Hepatocyte (in vitro differentiated cells): ENCODE data around the gene TCF7L2. TPM values are rescaled to one million over a fixed set of nuclear protein-coding genes. Genes with fewer than 3 reads are reported as not detected.

Experiments
- DNase-seq: peaks from one replicate; pipeline ENCODE4 v3.0.0-alpha.2; 2016; ENCODE audit warnings: low spot score
- H2AFZ ChIP-seq: fragments of 200-600 bp; sonication (generic); 2 replicates; pipeline ENCODE4 v1.6.0; 2016; ENCODE audit warnings: antibody characterized with exemption, mild to moderate bottlenecking
- H3K27ac ChIP-seq: fragments of 200-600 bp; sonication (generic); 2 replicates; pipeline ENCODE4 v1.5.1; 2016; ENCODE audit warnings: mild to moderate bottlenecking
- H3K27me3 ChIP-seq: fragments of 200-600 bp; sonication (generic); 2 replicates; pipeline ENCODE4 v1.6.1; 2016
- H3K36me3 ChIP-seq: fragments of 200-600 bp; sonication (generic); replicated peaks from 2 replicates; pipeline ENCODE4 v1.5.1; 2016; ENCODE audit warnings: low read depth; ENCODE audit not compliant: insufficient read depth
- H3K4me1 ChIP-seq: fragments of 200-600 bp; sonication (generic); 2 replicates; pipeline ENCODE4 v1.5.1; 2016; ENCODE audit warnings: mild to moderate bottlenecking, moderate library complexity; ENCODE audit not compliant: insufficient read depth
- H3K4me2 ChIP-seq: fragments of 200-600 bp; sonication (generic); 2 replicates; pipeline ENCODE4 v1.6.0; 2016
- H3K4me3 ChIP-seq: fragments of 200-600 bp; sonication (generic); 2 replicates; pipeline ENCODE4 v1.5.1; 2016; ENCODE audit warnings: mild to moderate bottlenecking
- H3K79me2 ChIP-seq: fragments of 200-600 bp; sonication (generic); 2 replicates; pipeline ENCODE4 v1.6.0; 2017; ENCODE audit warnings: mild to moderate bottlenecking
- H3K9me2 ChIP-seq: fragments of 200-600 bp; sonication (generic); replicated peaks from 2 replicates; pipeline ENCODE4 v1.6.0; 2017; ENCODE audit warnings: mild to moderate bottlenecking; ENCODE audit not compliant: insufficient read depth
- H3K9me3 ChIP-seq: fragments of 200-600 bp; sonication (generic); 2 replicates; pipeline ENCODE4 v1.5.1; 2016; ENCODE audit warnings: low read depth, mild to moderate bottlenecking
- H4K20me1 ChIP-seq: fragments of 200-600 bp; sonication (generic); 2 replicates; pipeline ENCODE4 v1.6.0; 2016; ENCODE audit warnings: mild to moderate bottlenecking; ENCODE audit not compliant: insufficient read depth, poor library complexity, severe bottlenecking
- EZH2 ChIP-seq: fragments of 200-600 bp; sonication (generic); IDR thresholded peaks from 2 replicates; pipeline ENCODE4 v1.6.1; 2016; ENCODE audit warnings: antibody characterized with exemption, mild to moderate bottlenecking, borderline replicate concordance
- EZH2phosphoT487 ChIP-seq: fragments of 200-600 bp; sonication (generic); IDR thresholded peaks from one replicate; pipeline ENCODE4 v1.6.1; 2018; ENCODE audit warnings: antibody characterized with exemption, mild to moderate bottlenecking, low read depth, moderate library complexity; ENCODE audit not compliant: unreplicated experiment, severe bottlenecking
- WGBS: methylation state at CpG from one replicate; pipeline ENCODE4 v1.1.6; 2016; ENCODE audit warnings: low lambda C conversion rate; ENCODE audit errors: missing lambda C conversion rate; 5-methylcytosine and 5-hydroxymethylcytosine counted together
- polyA plus RNA-seq: library from polyadenylated mRNA; unstranded; fragments of >200 nt; fragmentation: Nextera tagmentation; extraction: Ambion mirVana; gene quantifications from 2 replicates; pipeline ENCODE4 v1.2.1, GENCODE V29; 2016
- total RNA-seq: library from RNA; depleted of rRNA; stranded (reverse); fragments of >200 nt; gene quantifications from 2 replicates; pipeline ENCODE4 v1.2.3, GENCODE V29; 2014
- TF ChIP-seq, protein P1 (sequence below): fragments of 200-600 bp; sonication (generic); IDR thresholded peaks from 2 replicates; pipeline ENCODE4 v1.5.1; 2016; ENCODE audit warnings: antibody characterized with exemption, mild to moderate bottlenecking; ENCODE audit not compliant: poor library complexity

Gene TCF7L2
- total and polyA plus RNA-seq, 2 experiments from 2014 or later: 14.8 to 28.8 TPM

DNA sequence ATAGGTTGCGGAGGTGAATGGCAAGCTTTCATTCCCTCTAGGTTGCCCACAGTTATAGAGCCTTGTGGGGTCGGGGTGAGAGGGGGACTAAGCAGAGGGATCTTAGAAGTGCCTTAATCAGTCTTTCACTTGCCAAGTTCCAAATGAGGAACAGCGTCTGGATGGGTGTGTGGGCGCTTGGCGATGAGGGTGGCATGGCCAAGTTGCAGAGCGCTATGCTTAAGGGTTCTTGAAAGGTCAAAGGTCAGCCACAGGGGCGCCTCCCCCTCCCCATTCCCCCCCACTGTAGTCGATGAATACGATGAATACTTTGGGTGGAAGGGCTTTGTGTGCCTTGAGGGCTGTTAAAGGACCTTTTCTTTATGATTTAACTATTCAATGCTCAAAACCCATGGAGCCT is 185.0 kb downstream of the TCF7L2 start:
- no peak overlapping the region for H3K27ac ChIP-seq
- TF ChIP-seq, protein P1, sequence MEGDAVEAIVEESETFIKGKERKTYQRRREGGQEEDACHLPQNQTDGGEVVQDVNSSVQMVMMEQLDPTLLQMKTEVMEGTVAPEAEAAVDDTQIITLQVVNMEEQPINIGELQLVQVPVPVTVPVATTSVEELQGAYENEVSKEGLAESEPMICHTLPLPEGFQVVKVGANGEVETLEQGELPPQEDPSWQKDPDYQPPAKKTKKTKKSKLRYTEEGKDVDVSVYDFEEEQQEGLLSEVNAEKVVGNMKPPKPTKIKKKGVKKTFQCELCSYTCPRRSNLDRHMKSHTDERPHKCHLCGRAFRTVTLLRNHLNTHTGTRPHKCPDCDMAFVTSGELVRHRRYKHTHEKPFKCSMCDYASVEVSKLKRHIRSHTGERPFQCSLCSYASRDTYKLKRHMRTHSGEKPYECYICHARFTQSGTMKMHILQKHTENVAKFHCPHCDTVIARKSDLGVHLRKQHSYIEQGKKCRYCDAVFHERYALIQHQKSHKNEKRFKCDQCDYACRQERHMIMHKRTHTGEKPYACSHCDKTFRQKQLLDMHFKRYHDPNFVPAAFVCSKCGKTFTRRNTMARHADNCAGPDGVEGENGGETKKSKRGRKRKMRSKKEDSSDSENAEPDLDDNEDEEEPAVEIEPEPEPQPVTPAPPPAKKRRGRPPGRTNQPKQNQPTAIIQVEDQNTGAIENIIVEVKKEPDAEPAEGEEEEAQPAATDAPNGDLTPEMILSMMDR: no peak
- TF ChIP-seq EZH2 (no peak), EZH2phosphoT487 (no peak)
- no peaks in the 10 kb centered on the region for H3K27me3 ChIP-seq
- no peaks in the 10 kb centered on the region for H3K9me3 ChIP-seq
- no peak overlapping the region for H3K4me2 ChIP-seq
- H2AFZ ChIP-seq: no peak overlapping the region
- DNase-seq: no peak
- H4K20me1 ChIP-seq: peaks cover 43% of the 10 kb centered on the region
- peaks cover 23% of the 10 kb centered on the region for H3K4me1 ChIP-seq
- H3K4me3 ChIP-seq: no peak overlapping the region
- WGBS: 71% methylated on average over 9 of the region's 9 CpGs
- H3K9me2 ChIP-seq: no peaks in the 10 kb centered on the region
- H3K79me2 ChIP-seq: peaks cover 92% of the 10 kb centered on the region
- H3K36me3 ChIP-seq: no peaks in the 10 kb centered on the region

DNA sequence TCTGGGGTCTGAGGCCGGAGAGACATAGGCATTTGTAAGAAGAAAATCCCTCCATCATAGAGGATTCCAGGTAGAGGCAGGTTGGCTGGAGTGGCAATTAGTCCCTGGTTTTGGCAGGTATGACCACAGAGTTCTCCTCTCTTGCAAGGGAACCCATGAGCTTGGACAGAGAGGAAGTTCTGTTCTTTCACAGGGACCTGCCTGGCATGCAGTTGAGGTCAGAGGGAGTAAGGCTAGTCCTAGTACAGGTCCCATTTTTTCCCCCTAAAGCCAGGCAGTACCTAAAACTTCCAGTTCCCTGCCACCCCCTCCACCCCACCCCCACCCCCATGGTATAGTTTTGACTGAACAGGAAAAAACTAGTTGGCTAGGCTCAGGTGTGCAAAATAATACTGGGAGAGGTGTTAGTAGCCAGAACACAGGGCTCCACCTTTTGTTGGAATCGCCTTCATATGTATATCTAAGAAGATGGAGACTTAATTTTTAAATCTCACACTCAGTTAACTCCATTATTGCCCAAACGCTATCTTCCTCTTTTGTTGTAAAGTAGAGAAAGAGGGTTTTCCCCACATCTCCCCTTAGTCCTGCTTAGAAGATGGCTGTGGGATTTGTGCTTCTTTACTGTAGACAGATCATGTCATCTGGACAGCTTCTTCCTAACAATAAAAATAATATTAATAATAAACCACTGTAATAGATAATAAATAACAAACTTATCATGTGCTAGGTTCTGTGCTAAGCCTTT is 188.1 kb downstream of the TCF7L2 start:
- no peak overlapping the region for H3K4me2 ChIP-seq
- DNase-seq: no peak
- no peaks in the 10 kb centered on the region for H3K36me3 ChIP-seq
- H2AFZ ChIP-seq: no peak overlapping the region
- peaks cover 21% of the 10 kb centered on the region for H3K4me1 ChIP-seq
- 94% methylated on average over 3 of the region's 3 CpGs for WGBS
- TF ChIP-seq EZH2phosphoT487 (no peak), EZH2 (no peak)
- TF ChIP-seq, protein P1: no peak
- no peak overlapping the region for H3K4me3 ChIP-seq
- no peak overlapping the region for H3K27ac ChIP-seq
- H3K27me3 ChIP-seq: no peaks in the 10 kb centered on the region
- H3K9me3 ChIP-seq: no peaks in the 10 kb centered on the region
- H3K79me2 ChIP-seq: peaks cover 79% of the 10 kb centered on the region
- H3K9me2 ChIP-seq: no peaks in the 10 kb centered on the region
- H4K20me1 ChIP-seq: peaks cover 31% of the 10 kb centered on the region

DNA sequence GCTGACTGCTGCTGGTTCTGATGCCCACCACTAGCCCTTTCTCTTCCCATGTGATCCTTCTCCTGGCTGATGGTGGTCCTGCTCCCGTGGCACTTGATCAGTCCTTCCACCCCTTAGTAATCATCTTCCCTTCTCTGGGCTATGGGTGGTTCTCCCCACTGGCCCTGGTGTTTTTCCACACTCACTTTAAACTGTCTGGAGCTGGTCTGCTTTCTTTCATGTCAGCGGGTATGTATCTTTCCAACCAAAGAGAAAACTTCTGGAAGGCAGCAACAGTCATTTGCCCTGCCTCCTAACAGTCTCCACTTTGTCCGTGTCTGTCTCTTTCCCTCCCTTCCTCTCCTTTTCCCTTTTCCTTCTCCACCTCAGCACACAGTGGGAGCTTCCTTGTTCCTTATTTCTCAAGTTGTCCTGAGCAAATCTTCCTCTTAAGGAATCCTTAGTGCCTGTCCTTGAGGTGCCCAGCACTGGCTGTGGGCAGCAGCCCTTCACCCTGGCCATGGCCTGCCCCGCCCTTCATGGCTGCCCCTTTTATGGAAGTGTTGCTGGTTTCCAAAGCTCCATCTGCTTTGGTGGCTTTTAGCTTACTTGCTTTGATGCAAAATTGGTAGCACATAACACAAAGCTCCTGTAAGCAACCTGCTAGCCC is 189.0 kb downstream of the TCF7L2 start:
- Histone ChIP-seq H3K4me2 (peak overlapping the region; percentile 44), H3K79me2 (peaks cover 80% of the 10 kb centered on the region), H3K4me1 (peaks cover 17% of the 10 kb centered on the region), H3K27me3 (no peaks in the 10 kb centered on the region), H3K36me3 (no peaks in the 10 kb centered on the region), H3K9me3 (no peaks in the 10 kb centered on the region), H3K4me3 (no peak overlapping the region), H3K27ac (no peak overlapping the region), H3K9me2 (no peaks in the 10 kb centered on the region), H2AFZ (no peak overlapping the region), H4K20me1 (peaks cover 27% of the 10 kb centered on the region)
- WGBS: 67% methylated on average over 4 of the region's 4 CpGs
- TF ChIP-seq EZH2phosphoT487: no peak
- TF ChIP-seq, protein P1: no peak
- TF ChIP-seq EZH2: no peak
- no peak for DNase-seq
